NT2/D1 (cell line): ENCODE measurements around the gene YY1.

ENCODE experiments used
- SUZ12 ChIP-seq: IDR thresholded peaks from 2 replicates; pipeline ENCODE4 v1.6.1; 2011; ENCODE audit not compliant: insufficient read length, insufficient read depth; ENCODE audit errors: extremely low read depth
- YY1 ChIP-seq: IDR thresholded peaks from 2 replicates; pipeline ENCODE4 v1.6.1; 2011; ENCODE audit not compliant: insufficient read length, insufficient read depth
- ZNF274 ChIP-seq: IDR thresholded peaks from 2 replicates; pipeline ENCODE4 v1.6.1; 2011; ENCODE audit warnings: mild to moderate bottlenecking, low read depth, low read length

- no peak for TF ChIP-seq YY1
- no peak for TF ChIP-seq SUZ12
- no peak for TF ChIP-seq ZNF274
Measured at GRCh38 chr14:100306101-100306997, 67.4 kb downstream of the YY1 start, which contains the start of gene SLC25A29.
